Karpas-422 (cell line): ENCODE measurements around the gene PPARGC1A. TPM values are rescaled to one million over a fixed set of nuclear protein-coding genes. Genes with fewer than 3 reads are reported as not detected.

Experiments used
- DNase-seq: peaks from one replicate; pipeline ENCODE4 v3.0.0-alpha.2; 2015
- H2AFZ ChIP-seq: fragments of 200-600 bp; sonication (generic); 2 replicates; pipeline ENCODE4 v1.6.1; 2014; ENCODE audit warnings: antibody characterized with exemption, low read length, mixed read lengths
- H3K27ac ChIP-seq: fragments of 200-600 bp; sonication (generic); 2 replicates; pipeline ENCODE4 v1.5.1; 2014; ENCODE audit warnings: mild to moderate bottlenecking, low read length, moderate library complexity
- H3K27me3 ChIP-seq: fragments of 200-600 bp; sonication (generic); 2 replicates; pipeline ENCODE4 v1.6.1; 2014; ENCODE audit warnings: low read length, mixed read lengths
- H3K36me3 ChIP-seq: fragments of 200-600 bp; sonication (generic); 2 replicates; pipeline ENCODE4 v1.6.1; 2014; ENCODE audit warnings: low read length, mixed read lengths; ENCODE audit not compliant: insufficient read depth
- H3K4me1 ChIP-seq: fragments of 200-600 bp; sonication (generic); 2 replicates; pipeline ENCODE4 v1.6.1; 2014; ENCODE audit warnings: mild to moderate bottlenecking, low read length, mixed read lengths
- H3K4me2 ChIP-seq: fragments of 200-600 bp; sonication (generic); 2 replicates; pipeline ENCODE4 v1.6.1; 2014; ENCODE audit warnings: low read length, low read depth, mild to moderate bottlenecking; ENCODE audit not compliant: poor library complexity, severe bottlenecking
- H3K4me3 ChIP-seq: fragments of 200-600 bp; sonication (generic); 2 replicates; pipeline ENCODE4 v1.5.1; 2014; ENCODE audit warnings: mild to moderate bottlenecking, antibody characterized with exemption, low read length, mixed read lengths
- H3K79me2 ChIP-seq: fragments of 200-600 bp; sonication (generic); 2 replicates; pipeline ENCODE4 v1.6.1; 2014; ENCODE audit warnings: mild to moderate bottlenecking, low read length, mixed read lengths
- H3K9ac ChIP-seq: fragments of 200-600 bp; sonication (generic); 2 replicates; pipeline ENCODE4 v1.6.0; 2014; ENCODE audit warnings: low read length
- H3K9me2 ChIP-seq: fragments of 200-600 bp; sonication (generic), shearing (Covaris generic); replicated peaks from 2 replicates; pipeline ENCODE4 v1.6.0; 2014; ENCODE audit warnings: mild to moderate bottlenecking, low read length, moderate library complexity; ENCODE audit not compliant: insufficient read depth
- H3K9me3 ChIP-seq: fragments of 300-700, 200-600 bp; sonication (generic); 2 replicates; pipeline ENCODE4 v1.6.1; 2014; ENCODE audit warnings: low read length, mixed read lengths
- H4K20me1 ChIP-seq: fragments of 200-600 bp; sonication (generic); 2 replicates; pipeline ENCODE4 v1.6.1; 2014; ENCODE audit warnings: mild to moderate bottlenecking, antibody characterized with exemption, low read length, low read depth; ENCODE audit not compliant: insufficient read depth
- total RNA-seq: library from RNA; depleted of rRNA; stranded (reverse); fragments of >200 nt; shearing (Covaris generic); gene quantifications from 2 replicates; pipeline ENCODE4 v1.2.3, GENCODE V29; 2014; ENCODE audit warnings: low replicate concordance

PPARGC1A gene
- total RNA-seq, 1 experiment from 2014 or later: not detected

- Histone ChIP-seq H3K9ac (no peak overlapping the region), H4K20me1 (no peaks in the 10 kb centered on the region), H2AFZ (no peak overlapping the region), H3K9me3 (no peaks in the 10 kb centered on the region), H3K9me2 (no peaks in the 10 kb centered on the region), H3K27ac (no peak overlapping the region), H3K79me2 (no peaks in the 10 kb centered on the region), H3K36me3 (no peaks in the 10 kb centered on the region), H3K27me3 (no peaks in the 10 kb centered on the region), H3K4me1 (no peaks in the 10 kb centered on the region), H3K4me3 (no peak overlapping the region), H3K4me2 (no peak overlapping the region)
- DNase-seq: no peak
Observed at GRCh38 chr4:23779839-23780238, 110.0 kb downstream of the PPARGC1A start.

GRCh38 chr4:23779422-23779821 is 110.4 kb downstream of the PPARGC1A start:
- Histone ChIP-seq H3K9me3 (no peaks in the 10 kb centered on the region), H3K4me1 (no peaks in the 10 kb centered on the region), H3K9ac (no peak overlapping the region), H4K20me1 (no peaks in the 10 kb centered on the region), H3K9me2 (no peaks in the 10 kb centered on the region), H3K4me2 (no peak overlapping the region), H3K79me2 (no peaks in the 10 kb centered on the region), H3K4me3 (no peak overlapping the region), H3K36me3 (no peaks in the 10 kb centered on the region), H3K27me3 (no peaks in the 10 kb centered on the region), H3K27ac (no peak overlapping the region), H2AFZ (no peak overlapping the region)
- no peak for DNase-seq

GRCh38 chr4:23775694-23776093 is 114.2 kb downstream of the PPARGC1A start:
- Histone ChIP-seq H3K79me2 (no peaks in the 10 kb centered on the region), H3K27me3 (no peaks in the 10 kb centered on the region), H3K4me1 (no peaks in the 10 kb centered on the region), H2AFZ (no peak overlapping the region), H3K36me3 (no peaks in the 10 kb centered on the region), H3K9ac (no peak overlapping the region), H3K9me3 (no peaks in the 10 kb centered on the region), H3K9me2 (no peaks in the 10 kb centered on the region), H3K4me2 (no peak overlapping the region), H3K4me3 (no peak overlapping the region), H4K20me1 (no peaks in the 10 kb centered on the region), H3K27ac (no peak overlapping the region)
- no peak for DNase-seq

- Histone ChIP-seq H3K79me2 (no peaks in the 10 kb centered on the region), H3K9me2 (no peaks in the 10 kb centered on the region), H3K4me2 (no peak overlapping the region), H3K27me3 (no peaks in the 10 kb centered on the region), H3K4me3 (no peak overlapping the region), H3K9me3 (no peaks in the 10 kb centered on the region), H3K9ac (no peak overlapping the region), H3K4me1 (no peaks in the 10 kb centered on the region), H2AFZ (no peak overlapping the region), H3K36me3 (no peaks in the 10 kb centered on the region), H4K20me1 (no peaks in the 10 kb centered on the region), H3K27ac (no peak overlapping the region)
- DNase-seq: no peak
Observed at GRCh38 chr4:23774909-23775308, 114.9 kb downstream of the PPARGC1A start.

- Histone ChIP-seq H3K9ac (no peak overlapping the region), H3K36me3 (no peaks in the 10 kb centered on the region), H2AFZ (no peak overlapping the region), H3K9me3 (no peaks in the 10 kb centered on the region), H3K79me2 (no peaks in the 10 kb centered on the region), H3K9me2 (no peaks in the 10 kb centered on the region), H3K27ac (no peak overlapping the region), H3K4me3 (no peak overlapping the region), H3K27me3 (no peaks in the 10 kb centered on the region), H3K4me1 (no peaks in the 10 kb centered on the region), H4K20me1 (no peaks in the 10 kb centered on the region), H3K4me2 (no peak overlapping the region)
- DNase-seq: no peak
Observed at GRCh38 chr4:23773884-23774636, 115.8 kb downstream of the PPARGC1A start.

GRCh38 chr4:23770011-23770410 is 119.8 kb downstream of the PPARGC1A start:
- Histone ChIP-seq H4K20me1 (no peaks in the 10 kb centered on the region), H3K9me3 (no peaks in the 10 kb centered on the region), H3K9me2 (no peaks in the 10 kb centered on the region), H3K79me2 (no peaks in the 10 kb centered on the region), H3K4me2 (no peak overlapping the region), H3K27ac (no peak overlapping the region), H3K36me3 (no peaks in the 10 kb centered on the region), H3K4me1 (no peaks in the 10 kb centered on the region), H3K27me3 (no peaks in the 10 kb centered on the region), H2AFZ (no peak overlapping the region), H3K9ac (no peak overlapping the region), H3K4me3 (no peak overlapping the region)
- no peak for DNase-seq

GRCh38 chr4:23769406-23769805 is 120.4 kb downstream of the PPARGC1A start:
- Histone ChIP-seq H3K9ac (no peak overlapping the region), H3K9me3 (no peaks in the 10 kb centered on the region), H3K79me2 (no peaks in the 10 kb centered on the region), H3K4me2 (no peak overlapping the region), H3K36me3 (no peaks in the 10 kb centered on the region), H3K4me1 (no peaks in the 10 kb centered on the region), H3K27me3 (no peaks in the 10 kb centered on the region), H3K9me2 (no peaks in the 10 kb centered on the region), H2AFZ (no peak overlapping the region), H3K4me3 (no peak overlapping the region), H4K20me1 (no peaks in the 10 kb centered on the region), H3K27ac (no peak overlapping the region)
- DNase-seq: no peak

- Histone ChIP-seq H3K9me2 (no peaks in the 10 kb centered on the region), H3K36me3 (no peaks in the 10 kb centered on the region), H4K20me1 (no peaks in the 10 kb centered on the region), H3K4me2 (no peak overlapping the region), H3K27me3 (no peaks in the 10 kb centered on the region), H3K9me3 (no peaks in the 10 kb centered on the region), H2AFZ (no peak overlapping the region), H3K79me2 (no peaks in the 10 kb centered on the region), H3K4me1 (no peaks in the 10 kb centered on the region), H3K27ac (no peak overlapping the region), H3K4me3 (no peak overlapping the region), H3K9ac (no peak overlapping the region)
- DNase-seq: no peak
Observed at GRCh38 chr4:23768541-23768940, 121.3 kb downstream of the PPARGC1A start.
